ENCODE measurements around the gene FER.
"Not testable (repeated sequence)": the region's sequence is repeated elsewhere in the genome, so short reads cannot be mapped to it uniquely, and the experiment has no call there.

FER gene

GRCh38 chr5:108898707-108899106 is 151.0 kb downstream of the FER start:
- in situ Hi-C loops (cut with MboI; ENCODE audit: low sequenced_read_pairs, unreplicated experiment): no loop called here

GRCh38 chr5:108899244-108899643 is 151.5 kb downstream of the FER start:
- DNase-seq (ENCODE audit: low spot score); in situ Hi-C loops (cut with MboI; ENCODE audit: low sequenced_read_pairs, unreplicated experiment): not testable (repeated sequence)

More at GRCh38 chr5:108898707-108899106, 151.0 kb downstream of the FER start:
- DNase-seq (ENCODE audit: low spot score): no peak
- no peak for TF ChIP-seq CTCF (IDR thresholded peaks at IDR 0.05; ENCODE audit: borderline replicate concordance, control extremely low read depth, extremely low read depth, insufficient read depth, missing control alignments)

GRCh38 chr5:108900668-108901067 is 153.0 kb downstream of the FER start:
- in situ Hi-C loops (cut with MboI; ENCODE audit: low sequenced_read_pairs, unreplicated experiment): loop anchor here (25.0 kb wide), 1 partner anchor 562 kb away; no protein-coding TSS in a partner anchor
- no peak for DNase-seq (ENCODE audit: low spot score)

GRCh38 chr5:108905805-108906204 is 158.1 kb downstream of the FER start:
- in situ Hi-C loops (cut with MboI; ENCODE audit: low sequenced_read_pairs, unreplicated experiment): loop anchor here (25.0 kb wide), 1 partner anchor 556 kb away; no protein-coding TSS in a partner anchor
- no peak for DNase-seq (ENCODE audit: low spot score)
- no peak for TF ChIP-seq CTCF (IDR thresholded peaks at IDR 0.05; ENCODE audit: borderline replicate concordance, control extremely low read depth, extremely low read depth, insufficient read depth, missing control alignments)

More at GRCh38 chr5:108900668-108901067, 153.0 kb downstream of the FER start:
- no peak for TF ChIP-seq CTCF (IDR thresholded peaks at IDR 0.05; ENCODE audit: borderline replicate concordance, control extremely low read depth, extremely low read depth, insufficient read depth, missing control alignments)

DNA sequence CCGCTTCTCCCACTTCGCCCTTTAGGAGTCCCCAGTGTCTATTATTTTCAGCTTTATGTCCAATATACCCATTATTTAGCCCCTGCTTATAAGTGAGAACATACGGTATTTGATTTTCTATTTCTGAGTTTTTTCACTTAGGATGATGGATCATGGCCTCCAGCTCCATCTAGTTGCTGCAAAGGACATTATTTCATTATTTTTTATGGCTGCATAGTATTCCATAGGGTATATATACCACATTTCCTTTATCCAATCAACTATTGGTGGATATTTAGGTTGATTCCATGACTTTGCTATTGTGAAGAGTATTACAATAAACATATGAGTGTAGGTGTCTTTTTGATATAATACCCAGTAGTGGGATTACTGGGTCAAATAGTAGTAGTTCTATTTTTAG is 162.9 kb downstream of the FER start:
- TF ChIP-seq CTCF (IDR thresholded peaks at IDR 0.05; ENCODE audit: borderline replicate concordance, control extremely low read depth, extremely low read depth, insufficient read depth, missing control alignments): no peak
- in situ Hi-C loops (cut with MboI; ENCODE audit: low sequenced_read_pairs, unreplicated experiment): loop anchor here (25.0 kb wide), 1 partner anchor 552 kb away; no protein-coding TSS in a partner anchor

DNA sequence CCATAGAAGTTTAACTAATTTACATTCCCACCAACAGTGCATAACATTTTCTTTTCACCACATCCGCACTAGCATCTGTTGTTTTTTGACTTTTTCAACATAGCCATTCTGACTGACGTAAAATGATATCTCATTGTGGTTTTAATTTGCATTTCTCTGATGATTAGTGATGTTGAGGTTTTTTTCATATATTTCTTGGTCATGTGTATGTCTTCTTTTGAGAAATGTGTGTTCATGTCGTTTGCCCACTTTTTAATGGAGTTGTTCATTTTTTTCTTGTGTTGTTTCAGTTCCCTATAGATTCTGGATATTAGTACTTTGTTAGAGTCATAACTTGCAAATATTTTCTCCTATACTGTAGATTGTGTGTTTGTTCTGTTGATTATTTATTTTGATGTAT is 163.4 kb downstream of the FER start:
- no peak for DNase-seq (ENCODE audit: low spot score)
- in situ Hi-C loops (cut with MboI; ENCODE audit: low sequenced_read_pairs, unreplicated experiment): loop anchor here (25.0 kb wide), 1 partner anchor 551 kb away; no protein-coding TSS in a partner anchor
- no peak for TF ChIP-seq CTCF (IDR thresholded peaks at IDR 0.05; ENCODE audit: borderline replicate concordance, control extremely low read depth, extremely low read depth, insufficient read depth, missing control alignments)

More for the DNA sequence above, 162.9 kb downstream of the FER start:
- DNase-seq (ENCODE audit: low spot score): no peak

DNA sequence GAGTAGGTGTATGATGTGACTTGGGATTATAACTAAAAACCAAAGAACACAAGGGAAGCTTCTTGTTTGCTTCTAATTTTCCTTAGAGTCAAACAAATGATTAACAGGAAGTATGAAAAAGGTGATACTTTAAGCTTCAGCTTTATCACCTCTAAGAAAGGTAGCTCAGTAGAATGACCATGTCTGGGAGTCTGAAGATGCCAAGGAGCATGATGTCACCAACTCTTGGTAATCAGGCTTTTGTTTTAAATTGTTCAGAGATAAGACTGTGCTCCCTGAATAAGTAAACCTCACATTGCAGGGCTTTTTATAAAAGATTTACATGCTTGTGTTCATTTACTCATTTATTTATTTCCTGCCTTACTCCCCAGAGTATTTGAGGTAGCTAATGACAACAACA is 169.9 kb downstream of the FER start:
- no peak for DNase-seq (ENCODE audit: low spot score)
- no peak for TF ChIP-seq CTCF (IDR thresholded peaks at IDR 0.05; ENCODE audit: borderline replicate concordance, control extremely low read depth, extremely low read depth, insufficient read depth, missing control alignments)
- in situ Hi-C loops (cut with MboI; ENCODE audit: low sequenced_read_pairs, unreplicated experiment): loop anchor here (25.0 kb wide), 1 partner anchor 545 kb away; no protein-coding TSS in a partner anchor
